Mesenchymal stem cell (in vitro differentiated cells and primary cell): ENCODE data around the gene RBBP6.
"Not testable (repeated sequence)": the region's sequence is repeated elsewhere in the genome, so short reads cannot be mapped to it uniquely, and the experiment has no call there.

Experiments
- DNase-seq: peaks from one replicate; pipeline ENCODE4 v3.0.0-alpha.2; 2013
- H2AFZ ChIP-seq: one replicate; pipeline ENCODE4 v1.6.1; 2013; ENCODE audit warnings: low read depth, mild to moderate bottlenecking, control low read depth, inconsistent platforms, low read length, moderate library complexity
- H2AK5ac ChIP-seq: 2 replicates; pipeline ENCODE4 v1.6.1; 2013; ENCODE audit warnings: low read length, moderate library complexity, mild to moderate bottlenecking, inconsistent platforms; ENCODE audit not compliant: severe bottlenecking
- H2BK120ac ChIP-seq: one replicate; pipeline ENCODE4 v1.6.1; 2013; ENCODE audit warnings: low read depth, mild to moderate bottlenecking, inconsistent platforms, low read length, moderate library complexity
- H2BK12ac ChIP-seq, 2 experiments: one replicate each; pipeline ENCODE4 v1.6.1; 2013; ENCODE audit warnings: inconsistent platforms in 2 of 2, low read length in 2 of 2, mild to moderate bottlenecking in 2 of 2, moderate library complexity in 2 of 2, control low read depth in 1 of 2
- H2BK15ac ChIP-seq: one replicate; pipeline ENCODE4 v1.6.1; 2013; ENCODE audit warnings: mild to moderate bottlenecking, low read depth, inconsistent platforms; ENCODE audit not compliant: poor library complexity, severe bottlenecking
- H2BK5ac ChIP-seq: 2 replicates; pipeline ENCODE4 v1.6.1; 2013; ENCODE audit warnings: low read depth, mild to moderate bottlenecking, low read length, control low read depth, inconsistent platforms; ENCODE audit not compliant: poor library complexity, severe bottlenecking
- H3K14ac ChIP-seq, 2 experiments: one replicate each; pipeline ENCODE4 v1.6.1; 2013; ENCODE audit warnings: inconsistent platforms in 2 of 2, low read length in 2 of 2, control low read depth in 1 of 2, mild to moderate bottlenecking in 1 of 2, moderate library complexity in 1 of 2
- H3K18ac ChIP-seq, 2 experiments: one replicate each; pipeline ENCODE4 v1.6.1; 2013; ENCODE audit warnings: inconsistent platforms in 2 of 2, low read length in 2 of 2, control low read depth in 1 of 2, low read depth in 1 of 2, mild to moderate bottlenecking in 1 of 2
- H3K23ac ChIP-seq, 2 experiments: one replicate each; pipeline ENCODE4 v1.6.1; 2013; ENCODE audit warnings: inconsistent platforms in 2 of 2, low read length in 2 of 2, mild to moderate bottlenecking in 2 of 2, moderate library complexity in 2 of 2, control low read depth in 1 of 2
- H3K27ac ChIP-seq: 2 replicates; pipeline ENCODE4 v1.5.1; 2013; ENCODE audit warnings: mild to moderate bottlenecking, moderate library complexity, low read length, control low read depth, inconsistent platforms; ENCODE audit not compliant: poor library complexity, severe bottlenecking
- H3K27me3 ChIP-seq, 2 experiments: 2 replicates each; pipeline versions ENCODE4 v1.6.1 to v1.7.0; 2013; ENCODE audit warnings: low read length in 2 of 2, mild to moderate bottlenecking in 2 of 2, moderate library complexity in 2 of 2, control low read depth in 1 of 2, inconsistent platforms in 1 of 2; ENCODE audit not compliant: control insufficient read depth in 1 of 2, insufficient read depth in 1 of 2
- H3K36me3 ChIP-seq, 2 experiments: 2 replicates each; pipeline versions ENCODE4 v1.6.1 to v1.7.0; 2013; ENCODE audit warnings: low read length in 2 of 2, control low read depth in 1 of 2, inconsistent platforms in 1 of 2, low read depth in 1 of 2, mild to moderate bottlenecking in 1 of 2; ENCODE audit not compliant: insufficient read depth in 2 of 2, control insufficient read depth in 1 of 2
- H3K4ac ChIP-seq, 2 experiments: one replicate each; pipeline ENCODE4 v1.6.1; 2013; ENCODE audit warnings: inconsistent platforms in 2 of 2, low read length in 2 of 2, mild to moderate bottlenecking in 2 of 2, moderate library complexity in 2 of 2, control low read depth in 1 of 2, low read depth in 1 of 2
- H3K4me1 ChIP-seq: 2 replicates; pipeline ENCODE4 v1.6.1; 2013; ENCODE audit warnings: low read depth, low read length, control low read depth; ENCODE audit not compliant: control insufficient read depth, insufficient read depth
- H3K4me2 ChIP-seq: 2 replicates; pipeline ENCODE4 v1.6.1; 2013; ENCODE audit warnings: low read length, mild to moderate bottlenecking, inconsistent platforms; ENCODE audit not compliant: poor library complexity, severe bottlenecking
- H3K4me3 ChIP-seq, 2 experiments: 2 replicates each; pipeline versions ENCODE4 v1.5.1 to v1.7.0; 2013; ENCODE audit warnings: low read length in 2 of 2, mild to moderate bottlenecking in 2 of 2, control low read depth in 1 of 2, low read depth in 1 of 2; ENCODE audit not compliant: insufficient read depth in 1 of 2
- H3K79me1 ChIP-seq: replicated peaks from 2 replicates; pipeline ENCODE4 v1.6.1; 2013; ENCODE audit warnings: mild to moderate bottlenecking, control low read depth, low read length, inconsistent platforms; ENCODE audit not compliant: poor library complexity, severe bottlenecking
- H3K9ac ChIP-seq: 2 replicates; pipeline ENCODE4 v1.7.0; 2013; ENCODE audit warnings: mild to moderate bottlenecking, low read length, moderate library complexity
- H3K9me3 ChIP-seq: 2 replicates; pipeline ENCODE4 v1.7.0; 2013; ENCODE audit warnings: mild to moderate bottlenecking, low read length; ENCODE audit not compliant: control insufficient read depth
- H4K8ac ChIP-seq: one replicate; pipeline ENCODE4 v1.6.1; 2013; ENCODE audit warnings: inconsistent platforms, mild to moderate bottlenecking, low read length, moderate library complexity
- H4K91ac ChIP-seq: one replicate; pipeline ENCODE4 v1.6.1; 2013; ENCODE audit warnings: mild to moderate bottlenecking, low read length, inconsistent platforms
- WGBS: methylation state at CpG from one replicate; pipeline ENCODE4 v1.1.7; 2013; ENCODE audit warnings: mixed read lengths; 5-methylcytosine and 5-hydroxymethylcytosine counted together

The RBBP6 gene

GRCh38 chr16:24612656-24613055 is 73.3 kb downstream of the RBBP6 start:
- H2AK5ac ChIP-seq: no peak overlapping the region

GRCh38 chr16:24613267-24613666 is 73.9 kb downstream of the RBBP6 start:
- not testable (repeated sequence) for H3K9me3 ChIP-seq, H3K4ac ChIP-seq, H3K14ac ChIP-seq, H2AFZ ChIP-seq, H3K27ac ChIP-seq, H2BK5ac ChIP-seq, H4K91ac ChIP-seq, H3K18ac ChIP-seq, H2BK120ac ChIP-seq, DNase-seq, H4K8ac ChIP-seq, H2BK15ac ChIP-seq, H3K79me1 ChIP-seq, H3K4me2 ChIP-seq, H3K36me3 ChIP-seq, H3K9ac ChIP-seq, H3K23ac ChIP-seq, H2AK5ac ChIP-seq, H3K4me3 ChIP-seq
- H3K4me1 ChIP-seq: peaks cover 10% of the 10 kb centered on the region
- WGBS: 93% methylated on average over 5 of the region's 5 CpGs
- H2BK12ac ChIP-seq: peak overlapping the region in 1 of 2 experiments; percentile 18
- H3K27me3 ChIP-seq: peaks cover 4 to 18% of the 10 kb centered on the region in 2 experiments

More at GRCh38 chr16:24612656-24613055, 73.3 kb downstream of the RBBP6 start:
- Histone ChIP-seq H3K4me1 (peaks cover 10% of the 10 kb centered on the region), H3K9ac (no peak overlapping the region), H3K27ac (no peak overlapping the region), H2AFZ (no peak overlapping the region), H2BK15ac (no peak overlapping the region), H3K9me3 (no peaks in the 10 kb centered on the region), H3K23ac (no peak overlapping the region), H3K4ac (no peak overlapping the region), H3K14ac (no peak overlapping the region), H2BK12ac (no peak overlapping the region), H3K4me2 (no peak overlapping the region), H3K36me3 (no peaks in the 10 kb centered on the region), H2BK5ac (no peak overlapping the region), H3K79me1 (no peaks in the 10 kb centered on the region), H4K8ac (no peak overlapping the region), H4K91ac (no peak overlapping the region), H3K18ac (no peak overlapping the region), H3K27me3 (peaks cover 4 to 18% of the 10 kb centered on the region in 2 experiments), H2BK120ac (no peak overlapping the region), H3K4me3 (no peak overlapping the region)
- DNase-seq: no peak
- 91% methylated on average over 4 of the region's 4 CpGs for WGBS

GRCh38 chr16:24617502-24617901 is 78.1 kb downstream of the RBBP6 start:
- Histone ChIP-seq H3K4me1 (no peaks in the 10 kb centered on the region), H3K14ac (no peak overlapping the region), H2BK5ac (no peak overlapping the region), H3K27me3 (no peaks in the 10 kb centered on the region), H3K4me3 (no peak overlapping the region), H3K18ac (no peak overlapping the region), H4K8ac (no peak overlapping the region), H3K4me2 (no peak overlapping the region), H3K79me1 (no peaks in the 10 kb centered on the region), H2BK12ac (no peak overlapping the region), H3K23ac (no peak overlapping the region), H3K9me3 (no peaks in the 10 kb centered on the region), H4K91ac (no peak overlapping the region), H2BK15ac (no peak overlapping the region), H3K4ac (no peak overlapping the region), H2AFZ (no peak overlapping the region), H3K27ac (no peak overlapping the region), H3K9ac (no peak overlapping the region), H3K36me3 (no peaks in the 10 kb centered on the region), H2AK5ac (no peak overlapping the region), H2BK120ac (no peak overlapping the region)
- DNase-seq: no peak
- no CpG with 5 or more reads among the region's 2 CpGs for WGBS
